Measurements from ENCODE around the gene MYH14.

GRCh38 chr19:50331994-50332243 is 128.5 kb downstream of the MYH14 start:
- TF ChIP-seq CTCF (IDR thresholded peaks at IDR 0.05) = no peak
- no peak for TF ChIP-seq POLR2A (IDR thresholded peaks at IDR 0.05)
